Ishikawa (cell line): ENCODE measurements around the gene TRPM1.

ENCODE experiments used
- CEBPB ChIP-seq: IDR thresholded peaks from 2 replicates; pipeline ENCODE4 v1.6.1; 2012
- CREB1 ChIP-seq: IDR thresholded peaks from 2 replicates; pipeline ENCODE4 v1.6.1; 2012; ENCODE audit warnings: low read depth
- EGR1 ChIP-seq: IDR thresholded peaks from 2 replicates; pipeline ENCODE4 v1.6.1; 2012
- EP300 ChIP-seq: IDR thresholded peaks from 2 replicates; pipeline ENCODE4 v1.6.1; 2012; ENCODE audit warnings: borderline replicate concordance
- FOXM1 ChIP-seq: IDR thresholded peaks from 2 replicates; pipeline ENCODE4 v1.6.1; 2012; ENCODE audit warnings: low read depth, borderline replicate concordance
- MAX ChIP-seq: IDR thresholded peaks from 2 replicates; pipeline ENCODE4 v1.6.1; 2012
- RAD21 ChIP-seq: IDR thresholded peaks from 2 replicates; pipeline ENCODE4 v1.6.1; 2012; ENCODE audit warnings: low read depth
- TAF1 ChIP-seq: IDR thresholded peaks from 2 replicates; pipeline ENCODE4 v1.6.1; 2012; ENCODE audit warnings: low read depth, mild to moderate bottlenecking
- TEAD4 ChIP-seq: IDR thresholded peaks from 2 replicates; pipeline ENCODE4 v1.6.1; 2012
- YY1 ChIP-seq: IDR thresholded peaks from 2 replicates; pipeline ENCODE4 v1.6.1; 2012; ENCODE audit warnings: low read depth
- TF ChIP-seq, protein P1 (sequence below): IDR thresholded peaks from 2 replicates; pipeline ENCODE4 v1.6.1; 2012; ENCODE audit warnings: low read depth, mild to moderate bottlenecking
- TF ChIP-seq, protein P2 (sequence below): IDR thresholded peaks from 2 replicates; pipeline ENCODE4 v1.6.1; 2012

- TF ChIP-seq EP300, result no peak
- TF ChIP-seq, protein P1, sequence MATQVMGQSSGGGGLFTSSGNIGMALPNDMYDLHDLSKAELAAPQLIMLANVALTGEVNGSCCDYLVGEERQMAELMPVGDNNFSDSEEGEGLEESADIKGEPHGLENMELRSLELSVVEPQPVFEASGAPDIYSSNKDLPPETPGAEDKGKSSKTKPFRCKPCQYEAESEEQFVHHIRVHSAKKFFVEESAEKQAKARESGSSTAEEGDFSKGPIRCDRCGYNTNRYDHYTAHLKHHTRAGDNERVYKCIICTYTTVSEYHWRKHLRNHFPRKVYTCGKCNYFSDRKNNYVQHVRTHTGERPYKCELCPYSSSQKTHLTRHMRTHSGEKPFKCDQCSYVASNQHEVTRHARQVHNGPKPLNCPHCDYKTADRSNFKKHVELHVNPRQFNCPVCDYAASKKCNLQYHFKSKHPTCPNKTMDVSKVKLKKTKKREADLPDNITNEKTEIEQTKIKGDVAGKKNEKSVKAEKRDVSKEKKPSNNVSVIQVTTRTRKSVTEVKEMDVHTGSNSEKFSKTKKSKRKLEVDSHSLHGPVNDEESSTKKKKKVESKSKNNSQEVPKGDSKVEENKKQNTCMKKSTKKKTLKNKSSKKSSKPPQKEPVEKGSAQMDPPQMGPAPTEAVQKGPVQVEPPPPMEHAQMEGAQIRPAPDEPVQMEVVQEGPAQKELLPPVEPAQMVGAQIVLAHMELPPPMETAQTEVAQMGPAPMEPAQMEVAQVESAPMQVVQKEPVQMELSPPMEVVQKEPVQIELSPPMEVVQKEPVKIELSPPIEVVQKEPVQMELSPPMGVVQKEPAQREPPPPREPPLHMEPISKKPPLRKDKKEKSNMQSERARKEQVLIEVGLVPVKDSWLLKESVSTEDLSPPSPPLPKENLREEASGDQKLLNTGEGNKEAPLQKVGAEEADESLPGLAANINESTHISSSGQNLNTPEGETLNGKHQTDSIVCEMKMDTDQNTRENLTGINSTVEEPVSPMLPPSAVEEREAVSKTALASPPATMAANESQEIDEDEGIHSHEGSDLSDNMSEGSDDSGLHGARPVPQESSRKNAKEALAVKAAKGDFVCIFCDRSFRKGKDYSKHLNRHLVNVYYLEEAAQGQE, result no peak
- no peak for TF ChIP-seq TEAD4
- no peak for TF ChIP-seq CEBPB
- TF ChIP-seq FOXM1, result no peak
- TF ChIP-seq YY1, result no peak
- no peak for TF ChIP-seq TAF1
- no peak for TF ChIP-seq MAX
- TF ChIP-seq CREB1, result no peak
- TF ChIP-seq, protein P2, sequence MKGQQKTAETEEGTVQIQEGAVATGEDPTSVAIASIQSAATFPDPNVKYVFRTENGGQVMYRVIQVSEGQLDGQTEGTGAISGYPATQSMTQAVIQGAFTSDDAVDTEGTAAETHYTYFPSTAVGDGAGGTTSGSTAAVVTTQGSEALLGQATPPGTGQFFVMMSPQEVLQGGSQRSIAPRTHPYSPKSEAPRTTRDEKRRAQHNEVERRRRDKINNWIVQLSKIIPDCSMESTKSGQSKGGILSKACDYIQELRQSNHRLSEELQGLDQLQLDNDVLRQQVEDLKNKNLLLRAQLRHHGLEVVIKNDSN, result no peak
- no peak for TF ChIP-seq RAD21
- no peak for TF ChIP-seq EGR1
These were observed 38.6 kb downstream of the TRPM1 start for GRCh38 chr15:31062911-31063310.
